ENCODE results near the gene IKZF2.
"Not testable (repeated sequence)": the region's sequence is repeated elsewhere in the genome, so short reads cannot be mapped to it uniquely, and the experiment has no call there.

IKZF2 gene

GRCh38 chr2:213022987-213023386 lies 128.4 kb downstream of the IKZF2 start:
- DNase-seq, result no peak

DNA sequence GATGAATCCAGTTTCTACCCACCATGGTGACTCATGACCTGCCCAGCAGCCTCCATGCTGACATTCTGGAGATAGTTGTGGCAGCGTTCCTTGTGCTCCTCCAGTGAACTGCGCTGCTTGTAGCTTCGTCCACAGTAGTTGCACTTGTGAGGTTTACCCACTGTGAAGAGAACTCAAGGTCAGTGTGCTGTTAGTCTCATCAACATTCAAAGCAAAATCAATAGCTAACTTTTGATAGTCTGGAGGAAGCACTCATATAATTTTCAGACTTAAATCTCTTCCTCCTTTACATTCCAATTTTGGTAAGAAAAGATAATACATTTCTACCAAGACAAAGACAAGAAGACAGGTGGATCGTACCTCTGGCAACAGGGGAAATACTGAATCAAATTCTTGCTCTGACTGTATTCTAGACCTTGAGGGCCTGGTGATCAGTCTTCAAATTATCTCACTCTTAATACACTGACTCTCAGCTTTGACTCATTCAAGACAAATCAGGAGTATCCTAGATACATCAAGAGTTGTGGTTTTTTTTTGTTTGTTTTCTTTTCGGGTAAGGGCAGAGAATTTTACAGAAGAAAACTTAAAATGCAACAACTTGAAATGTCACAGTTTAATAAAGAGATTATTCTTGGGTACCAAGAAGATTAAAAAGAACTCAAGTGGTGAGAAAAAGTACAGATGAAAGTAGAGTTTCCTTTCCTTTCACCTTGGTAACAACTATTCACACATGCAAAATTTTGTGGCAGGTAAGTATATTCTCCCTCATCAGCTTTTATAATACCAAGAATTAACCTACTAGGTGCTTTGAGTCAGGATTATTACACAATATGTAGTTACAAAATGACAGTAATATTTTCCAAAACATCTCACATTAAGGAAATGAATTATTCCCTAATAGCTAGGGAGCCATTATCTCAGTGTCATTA lies 129.2 kb downstream of the IKZF2 start:
- peak; percentile 54 for DNase-seq

GRCh38 chr2:213020913-213021312 lies 130.5 kb downstream of the IKZF2 start:
- not testable (repeated sequence) for DNase-seq

DNA sequence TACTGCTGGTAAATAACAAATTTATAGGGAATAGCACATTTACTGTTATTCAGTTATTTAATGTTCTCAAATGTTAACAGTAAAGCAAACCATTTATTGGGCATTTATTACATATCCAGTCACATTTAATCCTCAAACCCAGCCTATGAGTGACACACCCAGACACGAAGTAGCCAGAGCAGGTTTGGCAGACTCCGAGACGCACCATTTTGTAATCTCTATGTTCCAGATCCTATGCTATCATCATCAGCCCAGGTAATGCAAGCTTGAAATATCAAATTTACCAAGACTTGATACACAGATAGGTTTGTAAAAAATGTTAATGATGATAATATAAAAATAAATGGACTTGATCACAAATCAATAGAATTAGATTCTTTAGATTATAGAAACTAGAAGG lies 131.1 kb downstream of the IKZF2 start:
- DNase-seq, result no peak

GRCh38 chr2:213019368-213019767 lies 132.0 kb downstream of the IKZF2 start:
- no peak for DNase-seq

DNA sequence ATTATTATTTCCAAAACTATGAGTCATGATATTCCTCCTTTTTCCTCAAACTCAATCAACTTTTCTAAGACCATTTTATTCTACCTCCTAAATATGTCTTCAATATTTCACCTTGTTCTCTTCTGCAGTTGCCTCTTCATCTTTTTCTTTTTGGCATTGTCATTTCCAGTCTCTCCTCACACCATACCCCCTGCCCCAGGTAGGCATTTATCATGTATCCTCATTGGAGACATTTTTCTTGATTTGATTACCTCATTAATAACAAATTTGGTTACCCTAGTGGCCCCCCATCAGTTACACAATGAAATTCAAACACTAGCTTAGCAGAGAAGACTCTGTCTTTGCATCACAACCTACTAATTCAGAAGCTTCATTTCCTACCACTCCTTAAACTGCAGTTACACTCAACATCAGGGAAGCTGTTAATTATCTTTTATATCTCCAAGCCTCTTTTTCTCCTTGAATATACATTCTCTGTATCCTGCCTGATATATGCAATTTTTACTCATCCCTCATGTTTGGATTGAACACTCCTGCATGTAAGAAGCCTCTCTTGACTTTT lies 133.0 kb downstream of the IKZF2 start:
- DNase-seq, result no peak

GRCh38 chr2:213017404-213017803 lies 134.0 kb downstream of the IKZF2 start:
- no peak for DNase-seq

GRCh38 chr2:213016984-213017351 lies 134.4 kb downstream of the IKZF2 start:
- no peak for DNase-seq

DNA sequence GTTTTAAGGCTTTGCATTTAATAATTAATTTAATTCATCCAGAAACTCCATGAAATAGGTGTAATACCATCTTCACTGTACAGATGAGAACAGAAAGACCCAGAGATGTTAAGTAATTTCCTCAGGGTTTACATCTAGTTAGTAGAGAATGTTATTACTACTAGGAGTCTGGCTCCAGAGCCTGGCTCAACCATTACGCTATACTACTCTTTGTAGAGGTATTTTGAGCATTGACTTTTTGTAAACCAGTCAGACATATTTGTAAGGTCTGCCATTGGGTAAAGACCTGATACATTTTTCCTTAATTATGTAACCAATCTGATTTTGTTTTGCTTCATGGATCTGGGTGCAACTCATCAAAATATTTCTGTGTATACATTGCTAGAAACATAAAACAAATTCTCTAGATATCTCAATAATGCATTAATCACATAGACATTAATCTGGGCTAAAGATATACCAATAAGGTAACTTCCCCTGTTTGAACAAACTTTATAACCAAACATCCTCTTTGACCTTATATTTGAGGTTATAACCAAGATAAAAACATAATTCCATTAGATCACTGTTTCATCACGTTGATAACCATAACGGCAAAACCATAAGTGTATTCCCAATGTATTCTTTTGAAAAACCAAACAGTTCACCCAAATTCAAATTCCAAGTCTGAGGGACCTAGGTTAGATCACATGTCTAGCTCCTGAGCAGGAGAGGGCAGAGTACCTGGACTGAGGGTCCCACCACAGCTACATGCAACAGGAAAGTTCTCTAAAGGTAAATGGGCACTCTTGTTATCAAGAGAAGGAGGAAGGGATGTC lies 135.0 kb downstream of the IKZF2 start:
- DNase-seq, result no peak

GRCh38 chr2:213015387-213016165 lies 135.8 kb downstream of the IKZF2 start:
- DNase-seq, result no peak

DNA sequence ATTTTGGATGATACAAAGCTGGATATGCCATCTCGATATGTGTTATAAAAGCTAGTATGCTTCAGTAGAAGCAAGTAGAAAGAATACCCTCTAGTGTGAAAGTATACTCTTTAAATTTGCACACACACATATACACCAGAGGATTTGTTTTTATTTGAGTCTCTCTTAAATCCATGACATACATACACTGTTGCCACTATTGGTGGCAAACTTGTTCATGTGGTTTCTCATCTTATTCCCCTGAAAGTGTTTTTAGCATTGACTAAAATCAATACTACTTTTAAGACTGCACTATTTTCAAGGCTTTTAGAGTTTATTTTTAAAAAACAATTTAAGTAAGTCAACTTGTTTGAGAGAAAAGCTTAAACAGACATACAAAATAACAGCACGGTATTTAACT lies 137.4 kb downstream of the IKZF2 start:
- DNase-seq, result no peak

DNA sequence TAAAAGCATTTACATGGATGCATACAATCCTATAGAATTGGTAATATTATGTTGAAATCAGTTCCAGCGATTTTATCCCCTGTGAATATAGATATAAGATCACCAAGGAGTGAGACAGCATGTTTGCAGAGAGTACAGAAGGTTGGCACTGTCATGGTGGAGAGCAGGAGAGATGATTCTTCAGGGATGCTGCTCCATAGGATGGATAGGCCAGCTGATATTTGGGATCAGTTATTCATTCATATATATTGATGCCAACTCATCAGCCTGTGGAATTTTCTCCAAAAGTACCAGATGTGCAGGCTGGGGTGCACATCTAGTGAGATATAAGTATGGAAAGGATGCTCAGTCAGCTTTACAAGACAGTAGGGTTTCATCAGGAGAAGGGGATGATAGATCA lies 139.9 kb downstream of the IKZF2 start:
- no peak for DNase-seq

DNA sequence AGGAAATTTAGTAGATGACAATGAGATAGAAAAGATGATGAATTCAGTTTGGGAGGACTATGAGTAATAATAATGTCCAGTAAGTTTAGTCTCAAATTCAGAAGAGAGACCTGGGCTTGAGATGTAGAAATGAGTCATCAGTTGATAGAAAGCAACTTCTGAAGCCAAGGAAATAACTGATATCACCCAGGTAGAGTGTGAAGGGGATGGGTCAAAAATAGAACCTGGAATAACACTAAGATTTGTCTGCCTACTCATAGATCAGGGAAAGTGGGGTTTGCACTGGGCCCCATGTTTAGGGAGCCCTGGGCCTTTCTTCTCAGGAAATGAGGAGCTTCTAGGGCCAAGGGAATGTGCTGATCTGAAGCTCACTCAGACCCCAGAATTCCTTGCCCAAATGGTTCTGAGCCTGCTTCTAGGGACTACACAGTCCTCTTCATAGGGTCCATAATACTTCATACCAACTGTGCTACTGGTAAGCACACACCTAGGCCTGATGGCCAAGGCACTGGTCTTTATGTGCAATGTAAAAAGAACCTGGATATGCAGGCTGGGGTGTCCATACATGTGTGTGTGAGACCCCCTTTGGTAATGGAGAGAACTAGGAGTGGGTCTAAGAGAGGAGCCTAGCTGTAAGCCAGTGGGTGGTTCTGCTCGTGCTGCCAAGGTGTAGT lies 141.2 kb downstream of the IKZF2 start:
- DNase-seq, result no peak

- DNase-seq, result no peak
These were observed 144.0 kb downstream of the IKZF2 start for GRCh38 chr2:213007290-213007838.

DNA sequence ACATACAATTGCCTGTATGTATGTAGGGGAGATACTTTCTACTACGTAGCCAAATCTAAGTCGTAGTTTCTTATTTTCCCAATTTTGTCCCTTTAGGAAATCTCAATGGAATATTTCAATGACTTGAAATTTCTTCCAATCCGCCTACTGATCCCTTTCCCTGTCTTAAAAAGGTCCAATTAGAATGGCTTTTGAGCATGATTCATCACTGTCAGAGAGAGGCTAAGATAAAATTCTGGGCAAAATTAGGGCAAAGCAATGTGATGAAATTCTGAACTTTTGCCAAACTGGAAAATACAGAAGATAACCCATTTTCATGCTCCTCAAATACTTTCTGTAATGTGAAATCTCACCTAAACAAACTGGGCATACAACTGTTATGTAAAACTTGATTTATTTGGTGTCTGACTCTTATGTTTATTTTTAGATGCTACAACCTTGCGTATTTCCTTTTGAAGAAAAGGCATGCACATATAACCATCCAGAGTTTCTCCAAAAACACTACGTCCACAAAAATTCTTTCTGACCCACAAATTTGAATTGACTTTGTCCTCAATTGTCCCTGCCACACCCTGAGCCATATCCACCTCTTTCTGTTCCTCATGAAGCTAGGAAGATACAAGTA lies 147.1 kb downstream of the IKZF2 start:
- no peak for DNase-seq

GRCh38 chr2:213002383-213002782 lies 149.0 kb downstream of the IKZF2 start:
- DNase-seq, result no peak

GRCh38 chr2:213001297-213001910 lies 150.0 kb downstream of the IKZF2 start:
- DNase-seq, result no peak

- no peak for DNase-seq
These were observed 152.6 kb downstream of the IKZF2 start for GRCh38 chr2:212998626-212999359.

DNA sequence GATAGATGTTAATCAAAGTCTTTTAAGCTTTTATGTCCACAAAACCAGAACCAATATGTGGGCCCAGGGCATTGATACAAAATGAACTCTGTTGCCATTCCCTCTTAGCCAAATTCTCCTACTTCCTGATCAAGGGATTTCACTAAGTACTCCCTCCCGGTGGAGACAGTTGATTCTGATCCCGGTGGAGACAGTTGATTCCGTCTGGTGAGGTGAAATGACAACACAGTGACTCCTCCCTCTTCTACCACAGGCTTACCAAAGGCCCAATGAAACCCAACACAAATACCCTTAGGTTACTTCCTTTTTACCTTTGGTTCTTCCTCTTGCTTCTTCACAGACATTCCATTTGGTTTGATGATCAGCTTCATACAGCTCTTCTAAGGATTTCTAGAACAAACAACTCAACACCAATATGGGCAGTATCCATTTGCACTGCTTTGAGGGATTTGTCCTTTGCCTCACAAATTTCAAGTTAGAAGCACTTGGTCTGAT lies 153.8 kb downstream of the IKZF2 start:
- peak; percentile 53 for DNase-seq

- no peak for DNase-seq
These were observed 155.5 kb downstream of the IKZF2 start for GRCh38 chr2:212995920-212996319.

Measured in islet precursor cell (in vitro differentiated cells).